ENCODE measurements around the gene CDK6.
"Not testable (repeated sequence)": the region's sequence is repeated elsewhere in the genome, so short reads cannot be mapped to it uniquely, and the experiment has no call there.

CDK6 gene

GRCh38 chr7:92836489-92836999 lies at the start of gene CDK6:
Gene CDK6, minus strand, starts transcription at chr7:92836573. Its CDS starts 3,250 bp downstream, at chr7:92833323.
- peak; percentile 33 for ATAC-seq (ENCODE audit: insufficient read depth, low read depth)
- H3K9me3 ChIP-seq (ENCODE audit: insufficient read depth, low read length, severe bottlenecking) = no peaks in the 10 kb centered on the region
- TF ChIP-seq EZH2 (IDR thresholded peaks at IDR 0.05; ENCODE audit: borderline replicate concordance, low read depth, low read length, severe bottlenecking) = no peak
- TF ChIP-seq CTCF (IDR thresholded peaks at IDR 0.05; ENCODE audit: borderline replicate concordance, extremely low read depth, low read length, poor library complexity, severe bottlenecking) = no peak
- H3K79me2 ChIP-seq (ENCODE audit: insufficient read depth, low read length) = peaks cover 100% of the 10 kb centered on the region
- H4K20me1 ChIP-seq (ENCODE audit: insufficient read depth, low read length) = peaks cover 5% of the 10 kb centered on the region; the same call in 1 of the 2 replicates
- peaks cover 44% of the 10 kb centered on the region for H3K4me1 ChIP-seq (ENCODE audit: insufficient read depth, low read length)
- H3K4me3 ChIP-seq (ENCODE audit: low read depth in 1 of 2, low read length in 2 of 2) = peak within 1 kb of the TSS; percentile 40 to 71
- H2AFZ ChIP-seq (ENCODE audit: low read depth, low read length) = peak within 1 kb of the TSS; percentile 57
- no peaks in the 10 kb centered on the region for H3K27me3 ChIP-seq (ENCODE audit: insufficient read depth, low read length, poor library complexity)
- peak within 1 kb of the TSS; percentile 68 for H3K4me2 ChIP-seq (ENCODE audit: insufficient read depth, low read length)
- peak within 1 kb of the TSS; percentile 94 for H3K27ac ChIP-seq (ENCODE audit: low read length)
- peak within 1 kb of the TSS; percentile 73 for H3K9ac ChIP-seq (ENCODE audit: low read depth, low read length)
- peaks cover 20% of the 10 kb centered on the region for H3K36me3 ChIP-seq (ENCODE audit: insufficient read depth, low read length)
- DNase-seq = peak; percentile 83

GRCh38 chr7:92886039-92886438 lies 49.7 kb upstream of the CDK6 start:
- H4K20me1 ChIP-seq (ENCODE audit: insufficient read depth, low read length); H3K27me3 ChIP-seq (ENCODE audit: insufficient read depth, low read length, poor library complexity); H2AFZ ChIP-seq (ENCODE audit: low read depth, low read length); H3K79me2 ChIP-seq (ENCODE audit: insufficient read depth, low read length); H3K27ac ChIP-seq (ENCODE audit: low read length); H3K4me2 ChIP-seq (ENCODE audit: insufficient read depth, low read length); H3K9ac ChIP-seq (ENCODE audit: low read depth, low read length); H3K4me3 ChIP-seq (ENCODE audit: low read depth in 1 of 2, low read length in 2 of 2); H3K36me3 ChIP-seq (ENCODE audit: insufficient read depth, low read length); DNase-seq; ATAC-seq (ENCODE audit: insufficient read depth, low read depth); H3K4me1 ChIP-seq (ENCODE audit: insufficient read depth, low read length): not testable (repeated sequence)
- peaks cover 13% of the 10 kb centered on the region for H3K9me3 ChIP-seq (ENCODE audit: insufficient read depth, low read length, severe bottlenecking)

GRCh38 chr7:92884218-92884617 lies 47.8 kb upstream of the CDK6 start:
- Histone ChIP-seq H3K4me2 (ENCODE audit: insufficient read depth, low read length) (no peak overlapping the region), H3K4me1 (ENCODE audit: insufficient read depth, low read length) (no peaks in the 10 kb centered on the region), H3K27me3 (ENCODE audit: insufficient read depth, low read length, poor library complexity) (no peaks in the 10 kb centered on the region), H3K79me2 (ENCODE audit: insufficient read depth, low read length) (no peaks in the 10 kb centered on the region), H3K4me3 (ENCODE audit: low read depth in 1 of 2, low read length in 2 of 2) (no peak overlapping the region), H2AFZ (ENCODE audit: low read depth, low read length) (no peak overlapping the region), H3K9me3 (ENCODE audit: insufficient read depth, low read length, severe bottlenecking) (peaks cover 13% of the 10 kb centered on the region), H3K9ac (ENCODE audit: low read depth, low read length) (no peak overlapping the region), H3K36me3 (ENCODE audit: insufficient read depth, low read length) (peaks cover 4% of the 10 kb centered on the region; the same call in 1 of the 2 replicates), H4K20me1 (ENCODE audit: insufficient read depth, low read length) (no peaks in the 10 kb centered on the region), H3K27ac (ENCODE audit: low read length) (no peak overlapping the region)
- ATAC-seq (ENCODE audit: insufficient read depth, low read depth) = no peak
- DNase-seq = no peak
- TF ChIP-seq CTCF (IDR thresholded peaks at IDR 0.05; ENCODE audit: borderline replicate concordance, extremely low read depth, low read length, poor library complexity, severe bottlenecking) (no peak), EZH2 (IDR thresholded peaks at IDR 0.05; ENCODE audit: borderline replicate concordance, low read depth, low read length, severe bottlenecking) (no peak)

- no peak for DNase-seq
- Histone ChIP-seq H3K4me3 (ENCODE audit: low read depth in 1 of 2, low read length in 2 of 2) (no peak overlapping the region), H3K4me1 (ENCODE audit: insufficient read depth, low read length) (no peaks in the 10 kb centered on the region), H3K9ac (ENCODE audit: low read depth, low read length) (no peak overlapping the region), H3K36me3 (ENCODE audit: insufficient read depth, low read length) (no peaks in the 10 kb centered on the region), H4K20me1 (ENCODE audit: insufficient read depth, low read length) (no peaks in the 10 kb centered on the region), H3K79me2 (ENCODE audit: insufficient read depth, low read length) (no peaks in the 10 kb centered on the region), H3K4me2 (ENCODE audit: insufficient read depth, low read length) (no peak overlapping the region), H2AFZ (ENCODE audit: low read depth, low read length) (no peak overlapping the region), H3K27ac (ENCODE audit: low read length) (no peak overlapping the region), H3K9me3 (ENCODE audit: insufficient read depth, low read length, severe bottlenecking) (peaks cover 9% of the 10 kb centered on the region), H3K27me3 (ENCODE audit: insufficient read depth, low read length, poor library complexity) (no peaks in the 10 kb centered on the region)
- no peak for ATAC-seq (ENCODE audit: insufficient read depth, low read depth)
- TF ChIP-seq EZH2 (IDR thresholded peaks at IDR 0.05; ENCODE audit: borderline replicate concordance, low read depth, low read length, severe bottlenecking) (no peak), CTCF (IDR thresholded peaks at IDR 0.05; ENCODE audit: borderline replicate concordance, extremely low read depth, low read length, poor library complexity, severe bottlenecking) (no peak)
These were observed 46.4 kb upstream of the CDK6 start for GRCh38 chr7:92882760-92883159.
